GM20431 (cell line): ENCODE data around the gene ART3.
"Not testable (repeated sequence)": the region's sequence is repeated elsewhere in the genome, so short reads cannot be mapped to it uniquely, and the experiment has no call there.

Experiments
- in situ Hi-C: fragments of 300-500 bp; cut with MseI, MboI; formaldehyde crosslinking; loops from one replicate; pipeline ENCODE4 v1.15.0; 2020; ENCODE audit warnings: low sequenced_read_pairs; ENCODE audit not compliant: unreplicated experiment

The ART3 gene, protein sequence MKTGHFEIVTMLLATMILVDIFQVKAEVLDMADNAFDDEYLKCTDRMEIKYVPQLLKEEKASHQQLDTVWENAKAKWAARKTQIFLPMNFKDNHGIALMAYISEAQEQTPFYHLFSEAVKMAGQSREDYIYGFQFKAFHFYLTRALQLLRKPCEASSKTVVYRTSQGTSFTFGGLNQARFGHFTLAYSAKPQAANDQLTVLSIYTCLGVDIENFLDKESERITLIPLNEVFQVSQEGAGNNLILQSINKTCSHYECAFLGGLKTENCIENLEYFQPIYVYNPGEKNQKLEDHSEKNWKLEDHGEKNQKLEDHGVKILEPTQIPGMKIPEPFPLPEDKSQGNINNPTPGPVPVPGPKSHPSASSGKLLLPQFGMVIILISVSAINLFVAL

DNA sequence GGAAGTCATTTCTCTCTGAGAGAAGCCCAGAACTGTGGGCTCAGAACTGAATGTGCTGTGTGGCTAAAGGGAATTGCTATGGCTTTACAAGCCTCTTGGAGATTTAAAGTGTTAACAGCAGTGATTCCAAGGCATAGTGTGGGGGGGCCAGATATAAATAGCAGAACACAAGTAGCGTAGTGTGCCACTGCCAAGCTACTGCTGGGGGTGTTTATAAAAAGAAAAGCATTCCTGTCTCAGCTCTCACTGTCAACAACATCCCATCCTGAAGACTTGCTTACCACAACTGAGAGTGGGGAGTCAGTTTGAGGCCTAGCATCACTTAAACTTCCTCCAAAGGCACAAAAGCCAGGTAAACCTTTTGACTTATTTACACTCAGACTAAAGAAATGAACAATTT lies at the start of gene ART3:
Gene ART3, plus strand, starts transcription at position 242 of the 400 bp plus-strand sequence. CDS start 1,181 bp downstream, outside the sequence.
- in situ Hi-C loops: no loop called here

DNA sequence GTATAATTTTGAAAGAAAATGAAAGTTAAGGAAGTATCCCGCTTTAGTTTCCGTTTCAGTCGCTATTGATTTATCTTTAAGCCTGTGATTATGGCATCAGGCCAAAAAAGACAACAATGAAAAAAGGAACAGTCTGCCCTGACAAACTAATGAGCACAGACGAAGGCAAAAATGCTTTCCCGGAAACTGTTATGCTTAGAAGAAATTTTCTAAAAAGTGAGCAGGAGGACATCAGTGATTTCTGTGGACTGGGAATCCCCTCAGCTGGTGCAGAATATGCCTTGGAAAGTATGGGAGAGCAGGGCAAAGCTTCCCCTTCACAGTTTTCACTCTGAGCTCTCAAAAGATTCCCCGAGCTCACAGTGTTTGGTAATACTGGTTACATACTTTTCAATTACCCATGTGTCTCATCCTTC lies 46.2 kb upstream of the ART3 start:
- in situ Hi-C loops: no loop called here

DNA sequence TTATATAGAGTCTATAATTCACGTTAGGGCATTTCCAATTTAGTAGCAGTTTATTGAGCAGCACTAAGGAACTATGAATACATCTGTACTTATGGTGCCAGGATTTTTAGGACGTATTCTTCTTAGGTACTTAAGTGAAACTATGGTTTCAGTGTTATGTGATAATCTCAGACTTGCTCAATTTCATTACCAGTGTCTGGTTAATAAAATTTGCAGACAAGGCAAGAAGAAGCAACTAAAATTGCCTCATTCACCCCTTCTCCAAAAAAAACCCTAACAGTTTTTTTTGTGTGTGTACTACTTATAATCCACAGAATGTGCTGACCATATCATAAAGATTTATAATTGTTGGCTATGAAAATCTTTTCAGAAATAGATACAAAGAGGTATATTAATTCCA lies 45.2 kb upstream of the ART3 start:
- in situ Hi-C loops: no loop called here

DNA sequence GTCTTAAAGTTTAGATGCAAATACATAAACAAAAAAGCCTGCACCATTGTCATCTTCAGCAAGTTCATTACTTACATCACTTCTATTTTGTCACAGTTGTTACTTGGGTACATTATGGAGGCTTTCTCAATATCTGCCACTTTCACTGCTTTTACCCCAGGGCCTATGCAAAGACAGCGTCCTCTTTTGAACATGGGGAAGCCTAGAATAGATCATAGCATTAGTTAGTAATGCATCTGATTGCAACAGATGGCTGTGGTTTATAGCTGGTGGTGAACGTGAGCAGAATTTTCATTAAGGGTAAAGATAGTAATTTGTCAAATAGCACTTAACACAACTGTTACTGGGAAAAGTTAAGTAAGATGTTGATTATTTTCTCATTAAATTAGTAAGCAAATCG lies 39.4 kb upstream of the ART3 start:
- in situ Hi-C loops: no loop called here

DNA sequence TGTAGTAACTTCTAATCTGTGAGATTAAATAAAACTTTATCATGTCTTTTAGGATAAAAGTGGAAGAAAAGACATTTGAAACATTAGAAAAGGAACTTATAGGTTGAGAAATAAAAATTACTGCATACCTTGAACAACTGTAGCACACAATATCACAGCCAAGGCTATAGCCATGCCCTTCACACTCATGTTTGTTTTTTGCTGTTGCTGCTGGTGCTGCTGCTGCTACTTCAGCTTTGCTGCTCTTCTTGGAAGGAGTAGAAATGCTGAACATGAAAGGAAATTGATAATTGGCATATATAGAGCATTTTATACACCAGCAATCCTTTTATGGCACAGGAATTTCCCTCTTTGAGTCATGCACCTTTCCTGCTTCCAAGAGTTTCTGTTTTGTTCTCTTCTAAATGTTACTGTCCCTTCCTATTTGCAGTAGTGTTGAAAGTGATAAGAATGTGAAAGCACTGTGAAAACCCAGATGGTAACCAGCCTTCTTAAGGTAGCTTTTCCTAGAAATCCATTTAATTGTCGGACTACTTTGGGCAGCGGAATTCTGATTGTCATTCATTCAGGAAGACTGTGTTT lies 38.6 kb upstream of the ART3 start, which contains the start of gene CXCL11:
Gene CXCL11, minus strand, starts transcription at position 272 of the 582 bp plus-strand sequence. Its CDS starts 83 bp downstream, at position 189.
- in situ Hi-C loops: no loop called here

DNA sequence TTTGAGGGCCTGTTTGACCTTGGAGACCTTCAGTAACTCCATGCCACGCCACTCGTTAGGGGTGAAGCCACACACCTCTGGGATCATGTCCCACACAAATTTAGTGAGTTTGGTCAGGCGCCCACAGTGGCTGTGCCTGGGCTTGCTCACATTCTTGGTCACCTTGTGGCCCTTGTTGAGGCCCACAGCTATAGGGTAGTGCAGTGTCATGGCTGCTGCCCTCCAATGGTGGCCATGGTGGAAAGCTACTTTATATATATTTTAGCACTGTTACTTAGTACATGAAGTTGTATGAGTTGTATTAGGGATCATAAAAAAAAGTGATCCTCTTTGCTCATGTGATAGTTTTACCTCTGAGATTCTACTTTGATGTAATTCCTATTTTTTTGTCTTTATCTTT lies 37.7 kb upstream of the ART3 start:
- in situ Hi-C loops: no loop called here

DNA sequence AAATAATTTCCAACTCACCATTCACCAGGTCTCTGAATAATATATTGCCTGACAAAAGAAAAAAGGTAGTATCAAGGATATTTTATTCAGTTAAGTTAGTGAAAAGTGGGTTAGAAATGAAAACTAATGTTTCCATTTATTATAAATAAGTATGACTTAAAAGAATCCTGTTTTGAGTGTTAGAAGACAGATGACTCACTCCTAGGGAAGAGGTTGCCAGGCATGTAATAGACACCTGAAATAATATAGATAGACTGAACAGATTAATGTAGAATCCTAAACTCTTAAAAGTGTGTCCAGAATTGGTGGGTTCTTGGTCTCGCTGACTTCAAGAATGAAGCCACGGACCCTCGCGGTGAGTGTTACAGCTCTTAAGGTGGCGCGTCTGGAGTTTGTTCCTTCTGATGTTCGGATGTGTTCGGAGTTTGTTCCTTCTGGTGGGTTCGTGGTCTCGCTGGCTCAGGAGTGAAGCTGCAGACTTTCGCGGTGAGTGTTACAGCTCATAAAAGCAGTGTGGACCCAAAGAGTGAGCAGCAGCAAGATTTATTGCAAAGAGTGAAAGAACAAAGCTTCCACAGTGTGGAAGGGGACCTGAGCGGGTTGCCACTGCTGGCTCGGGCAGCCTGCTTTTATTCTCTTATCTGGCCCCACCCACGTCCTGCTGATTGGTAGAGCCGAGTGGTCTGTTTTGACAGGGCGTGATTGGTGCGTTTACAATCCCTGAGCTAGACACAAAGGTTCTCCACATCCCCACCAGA lies 32.1 kb upstream of the ART3 start:
- in situ Hi-C loops: not testable (repeated sequence)

DNA sequence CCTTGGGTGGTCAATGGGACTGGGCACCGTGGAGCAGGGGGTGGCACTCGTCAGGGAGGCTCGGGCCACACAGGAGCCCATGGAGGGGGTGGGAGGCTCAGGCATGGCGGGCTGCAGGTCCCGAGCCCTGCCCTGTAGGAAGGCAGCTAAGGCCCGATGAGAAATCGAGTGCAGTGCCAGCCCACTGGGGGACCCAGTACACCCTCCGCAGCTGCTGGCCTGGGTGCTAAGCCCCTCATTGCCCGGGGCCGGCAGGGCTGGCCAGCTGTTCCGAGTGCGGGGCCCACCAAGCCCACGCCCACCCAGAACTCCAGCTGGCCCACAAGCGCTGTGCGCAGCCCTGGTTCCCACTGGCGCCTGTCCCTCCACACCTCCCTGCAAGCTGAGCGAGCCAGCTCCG lies 31.2 kb upstream of the ART3 start:
- in situ Hi-C loops: not testable (repeated sequence)

DNA sequence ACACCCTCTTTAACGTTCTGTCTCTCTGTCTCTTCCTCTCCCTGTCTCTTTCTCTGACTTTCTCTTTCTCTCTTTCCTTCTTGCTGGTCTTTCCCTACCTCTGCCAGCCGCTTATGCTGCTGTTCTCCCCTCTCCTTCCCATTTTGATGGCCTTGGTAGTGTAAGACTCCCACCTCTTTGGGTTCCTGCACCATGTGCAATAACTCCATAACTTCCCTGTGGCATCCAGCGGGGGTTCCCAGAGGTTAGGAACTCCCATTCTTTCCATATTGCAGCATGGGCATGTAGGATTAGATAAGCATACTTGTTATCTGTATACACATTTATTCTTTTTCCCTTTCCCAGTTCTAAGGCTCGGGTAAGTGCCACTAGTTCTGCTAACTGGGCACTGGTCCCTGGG lies 29.8 kb upstream of the ART3 start:
- in situ Hi-C loops: not testable (repeated sequence)

DNA sequence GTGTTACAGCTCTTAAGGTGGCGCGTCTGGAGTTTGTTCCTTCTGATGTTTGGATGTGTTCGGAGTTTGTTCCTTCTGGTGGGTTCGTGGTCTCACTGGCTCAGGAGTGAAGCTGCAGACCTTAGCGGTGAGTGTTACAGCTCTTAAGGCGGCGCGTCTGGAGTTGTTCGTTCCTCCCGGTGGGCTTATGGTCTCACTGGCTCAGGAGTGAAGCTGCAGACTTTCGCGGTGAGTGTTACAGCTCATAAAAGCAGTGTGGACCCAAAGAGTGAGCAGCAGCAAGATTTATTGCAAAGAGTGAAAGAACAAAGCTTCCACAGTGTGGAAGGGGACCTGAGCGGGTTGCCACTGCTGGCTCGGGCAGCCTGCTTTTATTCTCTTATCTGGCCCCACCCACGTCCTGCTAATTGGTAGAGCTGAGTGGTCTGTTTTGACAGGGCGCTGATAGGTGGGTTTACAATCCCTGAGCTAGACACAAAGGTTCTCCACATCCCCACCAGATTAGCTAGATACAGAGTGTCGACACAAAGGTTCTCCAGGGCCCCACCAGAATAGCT lies 24.6 kb upstream of the ART3 start:
- in situ Hi-C loops: not testable (repeated sequence)

DNA sequence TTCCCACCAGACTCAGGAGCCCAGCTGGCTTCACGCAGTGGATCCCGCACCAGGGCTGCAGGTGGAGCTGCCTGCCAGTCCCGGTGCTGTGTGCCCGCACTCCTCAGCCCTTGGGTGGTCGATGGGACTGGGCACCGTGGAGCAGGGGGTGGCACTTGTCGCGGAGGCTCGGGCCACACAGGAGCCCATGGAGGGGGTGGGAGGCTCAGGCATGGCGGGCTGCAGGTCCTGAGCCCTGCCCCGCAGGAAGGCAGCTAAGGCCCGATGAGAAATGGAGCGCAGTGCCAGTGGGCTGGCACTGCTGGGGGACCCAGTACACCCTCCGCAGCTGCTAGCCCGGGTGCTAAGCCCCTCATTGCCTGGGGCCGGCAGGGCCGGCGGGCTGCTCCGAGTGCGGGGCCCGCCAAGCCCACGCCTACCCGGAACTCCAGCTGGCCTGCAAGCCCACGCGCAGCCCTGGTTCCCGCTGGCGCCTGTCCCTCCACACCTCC lies 23.9 kb upstream of the ART3 start:
- in situ Hi-C loops: not testable (repeated sequence)

DNA sequence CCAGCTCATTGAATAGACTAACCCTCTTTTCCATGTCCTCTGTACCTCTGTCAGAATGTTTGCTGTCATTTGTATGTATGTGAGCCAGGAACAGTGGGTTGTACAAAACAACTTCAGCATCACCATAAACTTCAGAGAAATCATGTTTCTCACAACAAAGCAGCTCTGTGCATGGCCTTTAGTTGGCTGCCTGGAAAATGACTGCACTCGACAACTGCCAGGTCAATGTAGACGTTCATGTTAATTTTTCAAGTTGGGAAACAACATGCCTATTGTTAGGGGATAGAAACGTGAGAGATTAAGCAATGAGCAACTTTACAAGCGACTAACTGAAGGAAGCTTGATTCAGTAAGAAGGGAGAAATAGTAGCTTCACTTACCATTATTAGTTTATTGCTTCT lies 20.8 kb upstream of the ART3 start:
- in situ Hi-C loops: no loop called here

DNA sequence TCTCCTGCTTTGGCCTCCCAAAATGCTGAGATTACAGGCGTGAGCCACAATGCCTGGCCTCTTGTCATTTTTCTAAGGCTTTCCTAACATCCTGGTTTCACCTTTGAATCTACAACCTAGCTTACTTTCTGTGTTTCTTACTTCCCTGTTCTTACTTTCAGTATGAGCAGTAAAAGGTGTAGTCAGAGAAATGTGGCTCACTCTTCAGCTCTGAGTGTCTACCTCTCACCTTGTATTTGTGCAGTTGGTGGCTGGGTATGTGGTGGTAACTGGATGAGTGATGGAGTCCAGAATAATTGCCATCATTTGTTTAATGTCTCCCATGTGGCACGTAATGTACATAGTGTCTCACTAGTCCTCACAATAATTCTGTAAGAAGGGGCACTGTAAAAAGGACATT lies 19.5 kb upstream of the ART3 start:
- in situ Hi-C loops: no loop called here

DNA sequence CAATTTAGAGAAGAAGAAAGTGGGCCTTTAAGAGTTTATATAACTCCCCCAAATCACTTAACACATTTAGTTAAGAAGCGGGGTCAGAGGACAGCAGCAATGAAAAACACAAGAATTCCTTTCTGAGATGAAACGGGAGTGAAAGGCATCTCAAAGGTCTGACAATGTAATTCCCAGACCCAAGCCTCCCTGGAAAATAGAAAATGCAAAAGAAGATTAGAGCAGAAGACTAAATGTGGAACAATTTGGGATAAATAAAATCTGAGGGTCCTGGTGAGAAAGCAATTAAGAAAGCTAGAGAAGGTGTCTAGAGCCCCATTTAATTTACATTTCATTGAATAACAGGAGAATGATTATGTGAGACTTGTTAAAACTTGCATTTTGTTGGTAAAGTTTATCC lies 19.1 kb upstream of the ART3 start:
- in situ Hi-C loops: no loop called here

DNA sequence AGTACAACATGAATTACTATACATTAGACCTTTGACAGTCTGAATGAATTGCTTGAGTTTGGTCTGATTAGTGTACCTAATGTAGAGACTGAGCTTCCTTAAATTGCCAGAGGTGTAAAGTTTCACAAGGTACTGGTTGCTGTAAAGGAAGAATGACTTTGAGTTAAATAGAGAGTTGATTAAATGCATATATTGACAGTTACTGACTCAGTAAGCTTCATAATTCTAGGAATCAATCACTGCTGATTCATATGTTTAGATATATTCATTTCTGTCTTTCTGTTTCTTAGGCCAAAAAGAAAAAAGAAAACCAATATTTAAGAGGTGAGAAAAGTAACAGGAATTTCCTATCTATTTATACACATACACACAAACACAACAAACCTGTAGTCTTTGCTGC lies 16.2 kb upstream of the ART3 start:
- in situ Hi-C loops: no loop called here

DNA sequence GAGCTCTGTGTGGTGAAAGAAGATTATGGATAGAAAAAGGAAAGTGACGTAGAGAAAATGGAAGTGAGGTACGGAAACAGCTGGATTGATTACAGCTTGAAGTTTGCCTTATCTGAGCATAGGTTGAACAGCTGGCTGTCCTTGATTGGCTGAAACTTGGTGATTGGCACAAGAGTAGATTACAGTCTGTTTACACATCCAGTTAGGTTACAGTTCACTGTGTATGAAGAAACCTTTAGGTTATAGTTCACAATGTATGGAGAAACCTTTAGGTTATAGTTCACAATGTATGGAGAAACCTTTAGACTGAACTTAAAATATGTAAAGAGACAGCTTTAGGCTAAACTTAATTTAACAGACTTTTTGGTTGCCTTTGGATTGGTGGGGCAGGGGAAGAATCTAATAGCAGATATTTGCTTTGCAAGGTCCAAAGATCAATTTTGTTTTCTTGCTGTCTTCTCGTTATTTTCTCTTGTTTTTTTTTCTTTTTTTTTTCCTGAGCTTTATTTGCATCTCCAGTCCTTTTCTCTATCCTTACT lies 15.6 kb upstream of the ART3 start:
- in situ Hi-C loops: no loop called here

DNA sequence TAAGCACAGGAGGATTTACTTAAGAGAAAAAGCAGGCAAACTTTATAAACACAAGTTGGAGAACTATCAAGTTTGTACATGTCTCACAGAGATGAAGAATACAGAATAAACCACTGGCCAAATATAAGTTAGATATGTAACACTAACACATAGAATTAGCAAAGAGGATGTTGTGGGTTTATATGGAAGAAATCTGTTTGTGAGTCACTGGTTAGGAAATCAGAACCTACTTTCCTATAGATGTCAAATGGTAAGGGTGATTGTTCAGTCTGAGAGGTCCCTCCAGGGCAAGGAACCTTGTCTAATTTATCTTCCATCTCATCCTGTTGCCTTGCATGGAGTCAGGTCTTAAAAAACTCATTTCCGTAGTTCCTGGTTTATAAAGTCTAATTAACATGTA lies 14.8 kb upstream of the ART3 start:
- in situ Hi-C loops: loop anchor here (5.0 kb wide), 1 partner anchor 57 kb away; no protein-coding TSS in a partner anchor

DNA sequence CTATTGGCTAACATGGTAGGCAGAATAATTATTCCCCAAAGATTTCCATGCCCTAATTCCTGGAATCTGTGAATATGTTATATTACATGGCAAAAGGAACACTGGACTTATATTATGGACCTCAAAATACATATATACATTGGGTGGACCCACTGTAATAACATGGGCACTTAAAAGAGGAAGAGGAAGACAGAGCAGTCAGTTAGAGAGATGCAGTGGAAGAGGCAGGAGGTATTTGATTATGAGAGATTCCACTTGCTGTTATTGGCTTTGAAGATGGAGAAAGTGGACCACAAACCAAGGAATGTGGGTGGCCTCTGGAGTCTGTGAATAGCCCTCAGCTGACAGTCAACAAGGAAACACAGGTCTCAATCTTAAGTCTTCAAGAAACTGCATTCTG lies 14.0 kb upstream of the ART3 start:
- in situ Hi-C loops: loop anchor here (5.0 kb wide), 1 partner anchor 58 kb away; no protein-coding TSS in a partner anchor

DNA sequence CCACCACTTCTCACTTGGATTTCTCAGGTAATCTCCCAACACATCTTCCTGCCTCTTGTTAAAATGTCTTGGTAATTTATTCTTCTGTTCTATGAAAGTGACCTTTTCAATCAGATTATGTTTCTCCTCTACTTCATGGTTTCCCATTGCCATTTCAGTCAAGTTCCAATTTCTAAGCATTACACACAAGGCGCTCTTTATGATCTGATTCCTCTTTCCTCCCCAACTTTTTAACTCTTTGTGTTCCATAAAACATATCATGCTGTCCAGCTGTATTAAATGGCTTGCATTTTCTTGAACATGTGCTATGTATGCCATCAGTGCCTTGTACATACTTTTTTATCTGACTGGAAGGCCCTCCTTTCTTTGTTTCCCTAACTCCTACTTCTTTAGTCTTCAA lies 13.1 kb upstream of the ART3 start:
- in situ Hi-C loops: loop anchor here (5.0 kb wide), 1 partner anchor 59 kb away; no protein-coding TSS in a partner anchor

DNA sequence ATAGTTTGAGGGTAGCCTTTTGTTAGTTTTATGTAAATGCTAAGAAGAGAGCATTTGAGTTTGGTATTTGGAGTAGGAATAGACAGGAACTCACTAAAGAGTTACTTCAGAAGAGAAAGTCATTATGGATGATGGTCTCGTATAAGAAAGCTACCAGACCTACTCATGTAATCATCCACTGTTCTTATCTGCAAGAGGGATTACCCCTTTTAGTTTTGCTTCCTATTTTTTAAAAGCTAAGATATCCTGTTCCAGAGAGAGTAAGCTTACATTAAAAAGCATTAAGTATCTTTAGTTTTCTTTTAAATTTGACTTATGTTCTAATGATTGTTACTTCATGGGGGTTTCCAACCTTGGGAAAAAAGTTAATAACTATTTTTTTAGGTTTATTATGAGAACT lies 12.5 kb upstream of the ART3 start:
- in situ Hi-C loops: loop anchor here (5.0 kb wide), 1 partner anchor 60 kb away; no protein-coding TSS in a partner anchor
